Activated T-cell treated with anti-CD3 and anti-CD28 coated beads for 1 hour (primary cell): ENCODE results near the gene COLGALT1.
"Not testable (repeated sequence)": the region's sequence is repeated elsewhere in the genome, so short reads cannot be mapped to it uniquely, and the experiment has no call there.

Experiments
- DNase-seq: peaks from one replicate; pipeline ENCODE4 v3.0.0-alpha.2; 2020; ENCODE audit warnings: low read depth

COLGALT1 gene

DNA sequence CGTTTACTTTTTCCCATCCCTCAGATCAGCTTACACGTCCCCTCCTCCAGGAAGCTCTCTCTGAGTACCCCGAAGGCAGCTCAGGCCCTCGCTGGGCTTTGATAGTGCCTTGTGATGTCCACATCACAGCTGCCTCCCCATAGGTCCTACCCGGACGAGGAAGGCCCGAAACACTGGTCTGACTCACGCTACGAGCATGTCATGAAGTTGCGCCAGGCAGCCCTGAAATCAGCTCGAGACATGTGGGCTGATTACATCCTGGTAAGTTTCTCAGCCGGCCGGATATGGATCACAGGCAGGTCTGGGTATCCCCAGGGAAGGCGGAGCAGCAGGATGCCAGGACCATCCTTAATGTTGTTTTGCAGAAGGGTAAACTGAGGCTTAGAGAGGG is 4.8 kb downstream of the COLGALT1 start:
- no peak for DNase-seq

DNA sequence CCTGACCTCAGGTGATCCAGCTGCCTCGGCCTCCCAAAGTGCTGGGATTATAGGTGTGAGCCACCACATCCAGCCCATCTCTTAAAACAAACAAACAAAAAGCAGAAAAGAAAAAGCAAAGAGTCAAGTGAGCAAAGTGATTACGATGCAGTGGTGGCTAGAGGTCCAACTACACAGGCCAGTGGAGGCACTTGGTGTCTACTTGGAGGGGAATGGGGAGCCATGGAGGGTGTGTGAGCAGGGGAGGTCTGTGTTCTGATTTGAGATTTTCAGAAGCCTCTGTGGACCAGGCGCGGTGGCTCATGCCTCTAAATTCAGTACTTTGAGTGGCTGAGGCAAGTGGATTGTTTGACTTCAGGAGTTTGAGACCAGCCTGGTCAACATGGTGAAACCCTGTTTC is 6.6 kb downstream of the COLGALT1 start:
- no peak for DNase-seq

GRCh38 chr19:17562561-17562960 is 7.1 kb downstream of the COLGALT1 start:
- no peak for DNase-seq

GRCh38 chr19:17564781-17565180 is 9.3 kb downstream of the COLGALT1 start:
- no peak for DNase-seq

DNA sequence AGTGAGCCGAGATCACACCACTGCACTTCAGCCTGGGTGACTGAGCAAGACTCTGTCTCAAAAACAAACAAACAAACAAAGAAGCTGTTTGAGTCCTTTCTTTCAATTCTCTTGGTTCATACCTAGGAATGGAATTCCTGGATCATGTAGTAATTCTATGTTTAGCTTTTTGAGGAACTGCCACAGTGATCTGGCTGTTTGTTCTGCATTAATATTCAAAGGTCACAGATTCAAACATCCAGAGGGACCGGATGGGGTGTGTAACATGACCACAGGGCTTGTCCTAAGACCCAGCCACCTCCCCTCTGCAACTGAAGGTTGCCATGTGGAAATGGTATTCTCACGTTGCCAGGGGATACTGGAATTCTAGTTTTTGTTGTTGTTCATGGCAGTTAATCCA is 10.2 kb downstream of the COLGALT1 start:
- no peak for DNase-seq

GRCh38 chr19:17567940-17568339 is 12.5 kb downstream of the COLGALT1 start:
- no peak for DNase-seq

GRCh38 chr19:17570291-17570690 is 14.8 kb downstream of the COLGALT1 start:
- DNase-seq = not testable (repeated sequence)

- DNase-seq = no peak
Measured at GRCh38 chr19:17570791-17571190, 15.3 kb downstream of the COLGALT1 start.

- no peak for DNase-seq
Measured at GRCh38 chr19:17572638-17573037, 17.2 kb downstream of the COLGALT1 start.

GRCh38 chr19:17575871-17576757 is 20.7 kb downstream of the COLGALT1 start:
- DNase-seq = no peak

DNA sequence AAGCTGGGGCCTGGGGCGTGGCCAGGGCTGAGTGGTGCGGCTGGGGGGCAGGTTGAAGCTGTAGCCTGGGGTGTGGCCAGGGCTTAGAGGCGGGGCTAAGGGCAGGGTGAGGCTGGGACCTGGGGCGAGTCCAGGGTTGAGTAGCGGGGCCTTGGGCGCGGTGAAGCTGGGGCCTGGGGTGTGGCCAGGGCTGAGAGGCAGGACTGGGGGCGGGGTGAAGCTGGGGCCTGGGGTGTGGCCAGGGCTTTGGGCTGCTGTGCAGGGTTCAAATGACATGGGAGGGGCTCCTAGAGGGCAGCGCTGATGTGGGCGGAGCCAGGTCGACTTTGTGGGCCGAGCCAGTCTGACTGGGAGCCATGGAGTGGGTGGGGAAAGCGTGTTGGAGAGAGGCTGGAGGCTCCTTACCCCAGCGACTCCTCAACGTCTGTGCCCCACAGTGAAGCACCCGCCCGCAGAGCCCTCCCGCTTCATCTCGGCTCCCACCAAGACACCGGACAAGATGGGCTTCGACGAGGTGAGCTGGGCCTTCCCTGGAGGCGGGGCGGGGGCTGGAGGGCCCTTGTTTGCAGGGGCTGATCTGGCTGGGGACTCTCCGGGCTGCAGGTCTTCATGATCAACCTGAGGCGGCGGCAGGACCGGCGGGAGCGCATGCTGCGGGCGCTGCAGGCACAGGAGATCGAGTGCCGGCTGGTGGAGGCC is 21.5 kb downstream of the COLGALT1 start:
- no peak for DNase-seq

- no peak for DNase-seq
Measured at GRCh38 chr19:17577457-17578097, 22.1 kb downstream of the COLGALT1 start.

DNA sequence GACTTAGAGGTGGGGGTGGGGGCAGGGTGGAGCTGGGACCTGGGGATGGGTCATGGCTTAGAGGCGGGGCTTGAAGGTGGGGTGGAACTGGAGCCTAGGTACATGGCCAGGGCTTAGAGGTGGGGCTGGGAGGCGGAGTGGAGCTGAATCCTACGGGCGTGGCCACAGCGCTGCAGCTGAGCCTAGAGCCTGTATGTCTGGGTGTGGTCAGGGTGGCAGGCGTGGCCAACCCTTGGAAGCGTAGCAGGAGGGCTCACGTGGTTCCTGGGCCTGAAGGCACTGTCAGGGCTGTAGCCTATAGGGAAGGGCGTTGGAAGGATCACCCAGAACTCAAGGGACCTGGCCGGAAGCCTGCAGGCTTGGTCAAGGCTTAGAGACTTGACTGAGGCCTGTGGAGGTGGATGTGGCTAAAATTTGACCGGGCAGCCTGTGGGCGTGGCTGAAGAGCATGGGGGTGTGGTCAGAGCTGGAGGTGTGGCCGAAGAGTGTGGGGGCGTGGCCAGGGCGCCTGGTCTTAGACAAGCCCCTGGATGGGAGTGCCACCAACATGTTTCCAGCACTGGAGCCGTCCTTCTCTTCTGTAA is 24.3 kb downstream of the COLGALT1 start:
- no peak for DNase-seq

DNA sequence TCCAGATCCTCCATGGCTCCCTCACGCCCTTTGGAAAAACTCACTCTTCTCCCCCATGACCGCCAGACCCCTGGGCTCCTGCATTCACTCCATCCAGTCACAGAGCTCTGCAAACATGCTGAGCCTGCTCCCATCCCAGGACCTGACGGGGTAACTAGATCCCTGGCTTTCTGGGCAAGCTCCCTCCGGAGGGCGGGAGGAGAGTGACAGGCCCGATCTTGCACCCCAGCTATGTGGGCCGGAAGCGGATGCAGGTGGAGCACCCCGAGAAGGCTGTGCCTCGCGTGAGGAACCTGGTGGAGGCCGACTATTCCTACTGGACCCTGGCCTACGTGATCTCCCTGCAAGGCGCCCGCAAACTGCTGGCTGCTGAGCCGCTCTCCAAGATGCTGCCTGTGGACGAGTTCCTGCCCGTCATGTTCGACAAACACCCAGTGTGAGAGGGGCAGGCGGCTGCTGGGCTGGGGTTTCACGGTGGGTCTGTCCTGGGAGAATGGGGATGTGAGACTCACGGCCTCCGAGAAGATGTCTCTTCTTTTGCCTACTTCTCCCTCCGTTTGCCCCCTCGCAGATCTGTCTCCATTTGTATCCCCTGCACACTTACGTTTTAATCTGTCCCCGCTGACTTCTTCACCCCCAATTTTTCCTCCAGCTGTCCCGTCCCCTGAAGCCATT is 25.2 kb downstream of the COLGALT1 start:
- no peak for DNase-seq

DNA sequence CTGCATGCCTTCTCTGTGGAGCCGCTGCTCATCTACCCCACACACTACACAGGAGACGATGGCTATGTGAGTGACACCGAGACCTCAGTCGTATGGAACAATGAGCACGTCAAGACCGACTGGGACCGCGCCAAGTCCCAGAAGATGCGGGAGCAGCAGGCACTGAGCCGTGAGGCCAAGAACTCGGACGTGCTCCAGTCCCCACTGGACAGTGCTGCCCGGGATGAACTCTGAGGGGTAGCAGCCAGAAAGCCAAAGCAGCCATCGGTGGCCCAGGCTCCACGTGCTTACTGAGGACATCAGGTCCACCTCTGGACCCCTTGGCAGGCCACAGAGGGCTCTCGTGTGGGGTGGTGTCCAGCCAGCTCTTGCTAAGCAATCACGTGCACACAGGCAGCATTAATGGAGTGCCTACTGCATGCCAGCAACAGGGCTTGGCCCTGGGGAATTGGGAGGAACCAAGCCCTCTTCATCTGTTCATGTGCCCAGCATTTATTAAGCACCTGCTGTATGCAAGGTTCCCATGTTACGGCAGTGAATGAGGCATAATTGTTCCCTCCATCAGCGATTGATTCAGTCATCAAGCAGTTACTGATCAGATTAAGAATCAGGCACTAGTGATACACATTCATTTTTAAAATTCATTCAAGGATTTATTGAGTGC is 25.9 kb downstream of the COLGALT1 start:
- no peak for DNase-seq

DNA sequence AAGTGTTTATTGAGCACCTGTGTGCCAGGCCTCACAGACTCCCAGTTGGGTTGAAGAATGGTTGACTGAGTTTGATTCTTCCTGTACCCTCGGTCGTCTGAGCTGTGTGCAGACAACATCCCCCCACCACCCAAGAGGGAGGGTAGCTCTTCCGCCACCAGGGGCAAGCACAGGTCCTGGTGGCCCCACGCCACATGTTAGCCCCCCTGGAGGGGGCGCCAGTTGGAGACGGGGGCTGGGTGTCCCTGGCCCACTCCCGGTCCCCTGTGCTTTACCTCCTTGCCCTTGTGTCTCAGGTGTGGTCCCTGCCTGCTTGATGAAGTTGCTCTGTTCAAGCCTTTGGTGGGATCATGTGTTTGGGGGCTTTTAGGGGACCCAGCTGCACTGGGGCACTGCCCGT is 27.2 kb downstream of the COLGALT1 start:
- DNase-seq = no peak

DNA sequence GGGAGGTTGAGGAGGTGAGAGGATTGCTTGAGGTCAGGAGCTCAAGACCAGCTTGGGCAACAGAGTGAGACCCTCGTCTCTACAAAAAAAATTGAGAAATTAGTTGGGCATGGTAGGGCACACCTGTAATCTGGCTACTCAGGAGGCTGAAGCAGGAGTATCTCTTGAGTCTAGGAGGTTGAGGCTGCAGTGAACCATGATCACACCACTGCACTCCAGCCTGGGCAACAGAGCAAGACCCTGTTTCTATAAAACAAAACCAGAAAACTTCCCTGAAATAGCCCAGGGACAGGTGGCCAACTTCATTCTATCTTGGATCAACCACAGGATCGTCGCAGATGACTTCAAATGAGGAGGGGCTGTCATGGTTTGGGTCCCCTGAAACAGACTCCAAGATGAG is 28.7 kb downstream of the COLGALT1 start:
- DNase-seq = no peak

DNA sequence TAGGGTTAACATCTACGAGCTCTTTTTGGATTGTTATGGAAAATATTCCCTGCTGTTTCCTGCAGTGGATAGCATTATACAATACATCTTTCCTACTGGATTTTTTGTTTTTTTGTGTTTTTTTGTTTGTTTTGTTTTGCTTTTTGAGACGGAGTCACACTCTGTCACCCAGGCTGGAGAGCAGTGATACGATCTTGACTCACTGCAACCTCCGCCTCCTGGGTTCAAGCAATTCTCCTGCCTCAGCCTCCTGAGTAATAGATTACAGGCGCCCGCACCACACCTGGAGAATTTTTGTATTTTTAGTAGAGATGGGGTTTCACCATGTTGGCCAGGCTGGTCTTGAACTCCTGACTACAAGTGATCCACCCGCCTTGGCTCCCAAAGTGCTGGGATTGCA is 29.9 kb downstream of the COLGALT1 start:
- DNase-seq = not testable (repeated sequence)

GRCh38 chr19:17590866-17591265 is 35.4 kb downstream of the COLGALT1 start:
- DNase-seq = no peak

- not testable (repeated sequence) for DNase-seq
Measured at GRCh38 chr19:17594296-17594695, 38.8 kb downstream of the COLGALT1 start.

DNA sequence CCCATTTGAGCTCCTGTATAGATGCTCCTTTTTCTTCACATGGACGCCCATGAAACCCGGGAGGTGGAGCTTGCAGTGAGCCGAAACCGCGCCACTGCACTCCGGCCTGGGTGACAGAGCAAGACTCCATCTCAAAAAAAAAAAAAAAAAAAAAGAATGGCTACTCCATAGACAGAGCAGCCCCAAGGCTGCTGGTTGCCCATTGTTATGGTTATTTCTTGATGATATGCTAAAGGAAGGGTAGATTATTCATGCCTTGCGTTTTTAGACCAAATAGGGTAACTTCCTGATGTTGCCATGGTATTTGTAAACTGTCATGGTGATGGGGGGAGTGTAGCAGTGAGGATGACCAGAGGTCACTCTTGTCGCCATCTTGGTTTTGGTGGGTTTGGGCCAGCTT is 42.6 kb downstream of the COLGALT1 start:
- not testable (repeated sequence) for DNase-seq
